GM10266 (cell line): Measurements from ENCODE around the gene LASP1NB.

Experiments used
- DNase-seq: peaks from one replicate; pipeline ENCODE4 v3.0.0; 2012; ENCODE audit errors: extremely low spot score
- CTCF ChIP-seq: IDR thresholded peaks from 2 replicates; pipeline ENCODE4 v1.5.1; 2012; ENCODE audit warnings: mild to moderate bottlenecking, low read depth; ENCODE audit not compliant: control insufficient read depth, insufficient read depth; ENCODE audit errors: missing control alignments

Gene LASP1NB

GRCh38 chr17:38912221-38912813, 13.1 kb upstream of the LASP1NB start:
- no peak for DNase-seq
- TF ChIP-seq CTCF = no peak

GRCh38 chr17:38914741-38915638, 10.4 kb upstream of the LASP1NB start:
- no peak for DNase-seq
- no peak for TF ChIP-seq CTCF

- TF ChIP-seq CTCF = no peak
- no peak for DNase-seq
These were observed 9.8 kb upstream of the LASP1NB start for GRCh38 chr17:38915639-38915995.

GRCh38 chr17:38916771-38917170, 8.6 kb upstream of the LASP1NB start:
- no peak for DNase-seq
- no peak for TF ChIP-seq CTCF

GRCh38 chr17:38917259-38917658, 8.2 kb upstream of the LASP1NB start:
- no peak for TF ChIP-seq CTCF

GRCh38 chr17:38918129-38918913, 7.1 kb upstream of the LASP1NB start:
- DNase-seq = no peak
- TF ChIP-seq CTCF = no peak

More at GRCh38 chr17:38917259-38917658, 8.2 kb upstream of the LASP1NB start:
- no peak for DNase-seq
